ENCODE results near the gene ZNF516.

Gene ZNF516

DNA sequence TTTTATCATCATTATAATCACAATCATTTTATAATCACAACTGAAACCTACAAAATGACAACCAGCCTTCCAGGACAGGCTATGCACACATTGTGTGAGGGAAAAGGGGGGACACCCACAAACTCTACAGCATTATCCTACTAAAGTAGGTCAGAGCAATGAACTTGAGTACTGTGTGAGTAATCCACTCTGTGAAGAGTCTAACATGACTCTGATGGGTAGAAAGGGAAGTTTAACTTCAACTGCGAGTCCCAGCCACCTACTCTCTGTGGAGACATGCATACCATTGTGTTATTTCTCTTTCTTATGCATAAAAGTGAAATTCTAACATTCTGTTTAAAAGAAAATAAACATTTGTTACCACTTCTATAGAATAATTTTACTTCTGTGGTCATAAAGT lies 177.9 kb downstream of the ZNF516 start:
- Histone ChIP-seq H3K4me3 (ENCODE audit: low read depth, low read length) (no peak overlapping the region), H3K27ac (ENCODE audit: extremely low read depth, low read depth, low read length) (no peak overlapping the region), H3K9me3 (ENCODE audit: control insufficient read depth, insufficient read depth, low read depth, low read length) (no peaks in the 10 kb centered on the region), H3K36me3 (ENCODE audit: control insufficient read depth in 2 of 2, insufficient read depth in 1 of 2, low read length in 2 of 2) (no peaks in the 10 kb centered on the region), H3K4me1 (ENCODE audit: control insufficient read depth, insufficient read depth, low read length) (no peaks in the 10 kb centered on the region)
- TF ChIP-seq RBAK (tag by site-specific recombination; IDR thresholded peaks at IDR 0.05) (no peak), ZNF133 (tag by site-specific recombination; IDR thresholded peaks at IDR 0.05) (no peak), ZNF624 (tag by site-specific recombination; IDR thresholded peaks at IDR 0.05) (no peak), OSR2 (tag by site-specific recombination; IDR thresholded peaks at IDR 0.05) (no peak), ZNF223 (tag by site-specific recombination; IDR thresholded peaks at IDR 0.05) (no peak), ZNF324 (tag by site-specific recombination; IDR thresholded peaks at IDR 0.05) (no peak), ZNF24 (tag by site-specific recombination; IDR thresholded peaks at IDR 0.05) (no peak), ZBTB21 (tag by site-specific recombination; IDR thresholded peaks at IDR 0.05) (no peak), ZNF157 (tag by site-specific recombination; IDR thresholded peaks at IDR 0.05) (no peak), MEIS1 (CRISPR knock-in tag; IDR thresholded peaks at IDR 0.05; ENCODE audit: borderline replicate concordance) (no peak), ZNF785 (tag by site-specific recombination; IDR thresholded peaks at IDR 0.05) (no peak), ZNF768 (tag by site-specific recombination; IDR thresholded peaks at IDR 0.05) (no peak)
- POLR2A ChIA-PET: no interaction called here
- CTCF ChIA-PET: no interaction called here

DNA sequence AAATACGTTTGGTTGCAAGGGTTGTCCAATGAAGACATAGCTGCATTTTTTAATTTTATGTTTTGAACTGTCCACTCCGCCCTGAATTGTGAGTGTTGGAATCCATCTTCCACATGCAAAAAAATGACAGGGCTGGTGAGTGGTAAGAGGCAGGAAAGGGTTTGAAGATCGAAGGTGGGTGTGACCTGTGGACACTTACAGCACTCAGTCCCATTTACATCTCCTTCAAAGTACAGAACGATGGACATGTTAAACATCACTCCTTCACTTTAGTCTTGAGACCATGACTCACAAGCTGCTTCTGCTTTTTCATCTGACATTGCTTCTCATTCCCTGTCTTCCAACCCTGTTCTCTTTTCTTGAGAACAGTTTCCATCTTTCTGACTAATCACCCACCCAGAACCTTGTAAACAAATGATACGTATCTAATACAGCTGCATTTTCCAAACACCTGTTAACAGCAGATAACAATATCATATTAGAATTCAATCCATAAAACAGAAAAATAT lies 179.3 kb downstream of the ZNF516 start:
- no peaks in the 10 kb centered on the region for H3K4me1 ChIP-seq (ENCODE audit: control insufficient read depth, insufficient read depth, low read length)
- CTCF ChIA-PET: interaction anchor here (1.2 kb wide), 1 partner anchor 9 kb away, joined by 6 read pairs; no protein-coding TSS in a partner anchor
- POLR2A ChIA-PET: no interaction called here

DNA sequence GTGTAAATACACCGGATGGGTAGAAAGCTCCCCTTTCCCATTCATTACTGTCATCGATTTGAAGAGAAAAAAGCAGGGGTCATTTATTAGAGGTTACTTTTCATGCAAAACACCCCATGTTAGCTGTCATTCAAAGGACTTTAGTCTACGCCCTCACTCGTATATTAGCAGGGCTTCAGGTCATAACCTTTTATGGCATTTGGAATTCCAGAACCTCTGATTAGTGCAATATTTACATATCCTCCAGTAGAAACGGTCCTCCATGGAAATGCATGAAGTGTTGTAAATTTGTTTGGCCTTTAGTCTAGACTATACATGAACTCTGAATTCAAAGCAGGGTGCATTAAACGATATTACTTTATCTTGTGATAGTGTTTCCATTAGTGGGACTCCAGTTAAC lies 180.5 kb downstream of the ZNF516 start:
- Histone ChIP-seq H3K36me3 (ENCODE audit: control insufficient read depth in 2 of 2, insufficient read depth in 1 of 2, low read length in 2 of 2) (no peaks in the 10 kb centered on the region), H3K4me3 (ENCODE audit: low read depth, low read length) (no peak overlapping the region), H3K27ac (ENCODE audit: extremely low read depth, low read depth, low read length) (no peak overlapping the region), H3K4me1 (ENCODE audit: control insufficient read depth, insufficient read depth, low read length) (no peaks in the 10 kb centered on the region), H3K9me3 (ENCODE audit: control insufficient read depth, insufficient read depth, low read depth, low read length) (no peaks in the 10 kb centered on the region)
- TF ChIP-seq ZNF701 (tag by site-specific recombination; IDR thresholded peaks at IDR 0.05): no peak
- no peak for TF ChIP-seq ZNF37A (tag by site-specific recombination; IDR thresholded peaks at IDR 0.05)
- TF ChIP-seq KLF1 (tag by site-specific recombination; IDR thresholded peaks at IDR 0.05): no peak
- TF ChIP-seq, protein P1, sequence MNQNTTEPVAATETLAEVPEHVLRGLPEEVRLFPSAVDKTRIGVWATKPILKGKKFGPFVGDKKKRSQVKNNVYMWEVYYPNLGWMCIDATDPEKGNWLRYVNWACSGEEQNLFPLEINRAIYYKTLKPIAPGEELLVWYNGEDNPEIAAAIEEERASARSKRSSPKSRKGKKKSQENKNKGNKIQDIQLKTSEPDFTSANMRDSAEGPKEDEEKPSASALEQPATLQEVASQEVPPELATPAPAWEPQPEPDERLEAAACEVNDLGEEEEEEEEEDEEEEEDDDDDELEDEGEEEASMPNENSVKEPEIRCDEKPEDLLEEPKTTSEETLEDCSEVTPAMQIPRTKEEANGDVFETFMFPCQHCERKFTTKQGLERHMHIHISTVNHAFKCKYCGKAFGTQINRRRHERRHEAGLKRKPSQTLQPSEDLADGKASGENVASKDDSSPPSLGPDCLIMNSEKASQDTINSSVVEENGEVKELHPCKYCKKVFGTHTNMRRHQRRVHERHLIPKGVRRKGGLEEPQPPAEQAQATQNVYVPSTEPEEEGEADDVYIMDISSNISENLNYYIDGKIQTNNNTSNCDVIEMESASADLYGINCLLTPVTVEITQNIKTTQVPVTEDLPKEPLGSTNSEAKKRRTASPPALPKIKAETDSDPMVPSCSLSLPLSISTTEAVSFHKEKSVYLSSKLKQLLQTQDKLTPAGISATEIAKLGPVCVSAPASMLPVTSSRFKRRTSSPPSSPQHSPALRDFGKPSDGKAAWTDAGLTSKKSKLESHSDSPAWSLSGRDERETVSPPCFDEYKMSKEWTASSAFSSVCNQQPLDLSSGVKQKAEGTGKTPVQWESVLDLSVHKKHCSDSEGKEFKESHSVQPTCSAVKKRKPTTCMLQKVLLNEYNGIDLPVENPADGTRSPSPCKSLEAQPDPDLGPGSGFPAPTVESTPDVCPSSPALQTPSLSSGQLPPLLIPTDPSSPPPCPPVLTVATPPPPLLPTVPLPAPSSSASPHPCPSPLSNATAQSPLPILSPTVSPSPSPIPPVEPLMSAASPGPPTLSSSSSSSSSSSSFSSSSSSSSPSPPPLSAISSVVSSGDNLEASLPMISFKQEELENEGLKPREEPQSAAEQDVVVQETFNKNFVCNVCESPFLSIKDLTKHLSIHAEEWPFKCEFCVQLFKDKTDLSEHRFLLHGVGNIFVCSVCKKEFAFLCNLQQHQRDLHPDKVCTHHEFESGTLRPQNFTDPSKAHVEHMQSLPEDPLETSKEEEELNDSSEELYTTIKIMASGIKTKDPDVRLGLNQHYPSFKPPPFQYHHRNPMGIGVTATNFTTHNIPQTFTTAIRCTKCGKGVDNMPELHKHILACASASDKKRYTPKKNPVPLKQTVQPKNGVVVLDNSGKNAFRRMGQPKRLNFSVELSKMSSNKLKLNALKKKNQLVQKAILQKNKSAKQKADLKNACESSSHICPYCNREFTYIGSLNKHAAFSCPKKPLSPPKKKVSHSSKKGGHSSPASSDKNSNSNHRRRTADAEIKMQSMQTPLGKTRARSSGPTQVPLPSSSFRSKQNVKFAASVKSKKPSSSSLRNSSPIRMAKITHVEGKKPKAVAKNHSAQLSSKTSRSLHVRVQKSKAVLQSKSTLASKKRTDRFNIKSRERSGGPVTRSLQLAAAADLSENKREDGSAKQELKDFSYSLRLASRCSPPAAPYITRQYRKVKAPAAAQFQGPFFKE (tag by site-specific recombination; IDR thresholded peaks at IDR 0.05; ENCODE audit: borderline replicate concordance): no peak
- TF ChIP-seq KLF16 (tag by site-specific recombination; IDR thresholded peaks at IDR 0.05): no peak
- TF ChIP-seq ZNF777 (tag by site-specific recombination; IDR thresholded peaks at IDR 0.05; ENCODE audit: borderline replicate concordance): no peak
- no peak for TF ChIP-seq ZNF76 (tag by site-specific recombination; IDR thresholded peaks at IDR 0.05; ENCODE audit: borderline replicate concordance, low read depth)
- no peak for TF ChIP-seq ZNF24 (tag by site-specific recombination; IDR thresholded peaks at IDR 0.05)
- TF ChIP-seq ZSCAN16 (tag by site-specific recombination; IDR thresholded peaks at IDR 0.05): no peak
- TF ChIP-seq ZNF121 (tag by site-specific recombination; IDR thresholded peaks at IDR 0.05): no peak
- no peak for TF ChIP-seq FEZF1 (tag by site-specific recombination; IDR thresholded peaks at IDR 0.05)
- ChIA-PET POLR2A (no interaction called here), CTCF (interaction anchor here (0.5 kb wide), 1 partner anchor 84 kb away, joined by 3 read pairs; no protein-coding TSS in a partner anchor)

More for the DNA sequence above, 179.3 kb downstream of the ZNF516 start:
- Histone ChIP-seq H3K9me3 (ENCODE audit: control insufficient read depth, insufficient read depth, low read depth, low read length) (no peaks in the 10 kb centered on the region), H3K36me3 (ENCODE audit: control insufficient read depth in 2 of 2, insufficient read depth in 1 of 2, low read length in 2 of 2) (no peaks in the 10 kb centered on the region), H3K27ac (ENCODE audit: extremely low read depth, low read depth, low read length) (no peak overlapping the region), H3K4me3 (ENCODE audit: low read depth, low read length) (no peak overlapping the region)
- TF ChIP-seq, protein P2, sequence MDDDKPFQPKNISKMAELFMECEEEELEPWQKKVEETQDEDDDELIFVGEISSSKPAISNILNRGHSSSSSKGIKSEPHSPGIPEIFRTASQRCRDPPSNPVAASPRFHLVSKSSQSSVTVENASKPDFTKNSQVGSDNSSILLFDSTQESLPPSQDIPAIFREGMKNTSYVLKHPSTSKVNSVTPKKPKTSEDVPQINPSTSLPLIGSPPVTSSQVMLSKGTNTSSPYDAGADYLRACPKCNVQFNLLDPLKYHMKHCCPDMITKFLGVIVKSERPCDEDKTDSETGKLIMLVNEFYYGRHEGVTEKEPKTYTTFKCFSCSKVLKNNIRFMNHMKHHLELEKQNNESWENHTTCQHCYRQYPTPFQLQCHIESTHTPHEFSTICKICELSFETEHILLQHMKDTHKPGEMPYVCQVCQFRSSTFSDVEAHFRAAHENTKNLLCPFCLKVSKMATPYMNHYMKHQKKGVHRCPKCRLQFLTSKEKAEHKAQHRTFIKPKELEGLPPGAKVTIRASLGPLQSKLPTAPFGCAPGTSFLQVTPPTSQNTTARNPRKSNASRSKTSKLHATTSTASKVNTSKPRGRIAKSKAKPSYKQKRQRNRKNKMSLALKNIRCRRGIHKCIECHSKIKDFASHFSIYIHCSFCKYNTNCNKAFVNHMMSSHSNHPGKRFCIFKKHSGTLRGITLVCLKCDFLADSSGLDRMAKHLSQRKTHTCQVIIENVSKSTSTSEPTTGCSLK (tag by site-specific recombination; IDR thresholded peaks at IDR 0.05): no peak
- TF ChIP-seq ZNF138 (tag by site-specific recombination; IDR thresholded peaks at IDR 0.05; ENCODE audit: borderline replicate concordance): no peak
- TF ChIP-seq ZNF24 (tag by site-specific recombination; IDR thresholded peaks at IDR 0.05): no peak

Measured in HEK293 (cell line).